ENCODE measurements around the gene CYB561A3. TPM values are rescaled to one million over a fixed set of nuclear protein-coding genes. Genes with fewer than 3 reads are reported as not detected.
A peak's percentile ranks its signal among the peaks of the same experiment; 100 is the strongest.

CYB561A3 gene
- total and polyA plus RNA-seq, 2 experiments from 2014 or later, result 31.5 to 37.2 TPM

DNA sequence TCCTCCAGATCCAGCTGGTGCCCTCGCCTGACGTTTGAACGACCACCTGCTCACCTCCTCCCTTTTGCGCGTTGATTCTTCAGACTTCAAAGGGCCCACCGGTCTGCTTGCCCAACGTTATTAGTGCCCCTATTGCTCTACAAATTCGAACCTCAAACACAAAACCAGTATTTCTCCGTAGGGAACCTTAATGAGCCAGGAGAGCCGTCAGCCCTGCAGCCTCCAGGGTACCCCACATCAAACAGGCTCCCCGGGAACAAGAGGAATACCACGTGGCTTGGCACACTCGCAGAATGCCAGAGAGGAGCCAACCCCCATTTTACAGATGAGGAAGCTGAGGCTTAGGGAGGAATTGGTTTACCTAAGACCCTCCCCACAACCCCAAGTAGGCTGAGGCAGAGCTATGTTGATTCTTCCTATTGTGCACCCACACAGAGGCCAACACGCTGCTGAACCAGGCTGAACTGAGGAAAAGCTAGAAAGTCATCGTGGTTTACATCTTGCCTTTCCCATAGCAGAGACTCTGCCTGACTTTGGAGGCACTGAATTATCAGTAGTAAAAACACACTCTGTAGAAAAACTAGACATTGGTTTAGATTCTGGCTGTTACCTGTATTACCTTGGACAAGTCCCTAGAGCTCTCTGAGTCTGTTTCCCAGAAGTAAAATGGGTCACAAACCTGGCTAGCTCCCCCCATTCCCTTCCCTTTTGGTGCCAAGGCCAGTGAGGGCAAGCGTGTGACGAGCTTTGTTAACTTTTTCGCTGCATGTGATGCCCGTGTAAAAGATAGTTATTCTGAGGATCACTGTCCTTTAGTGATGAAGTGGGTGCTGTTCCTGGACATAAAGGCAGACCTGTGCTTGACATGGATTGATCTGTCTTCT is 27.9 kb downstream of the CYB561A3 start:
- Histone ChIP-seq H3K4me1 (ENCODE audit: insufficient read depth) (peaks cover 26% of the 10 kb centered on the region), H3K9me2 (replicated peaks; ENCODE audit: insufficient read depth) (no peaks in the 10 kb centered on the region), H4K20me1 (ENCODE audit: insufficient read depth, poor library complexity, severe bottlenecking) (peaks cover 29% of the 10 kb centered on the region), H3K9me3 (ENCODE audit: low read depth) (no peaks in the 10 kb centered on the region), H3K4me2 (peak overlapping the region; percentile 87), H3K36me3 (replicated peaks; ENCODE audit: insufficient read depth, low read depth) (no peaks in the 10 kb centered on the region), H3K4me3 (peak overlapping the region; percentile 31), H2AFZ (peak overlapping the region; percentile 56), H3K27ac (peak overlapping the region; percentile 95), H3K27me3 (no peaks in the 10 kb centered on the region), H3K79me2 (peaks cover 45% of the 10 kb centered on the region)
- DNase-seq (ENCODE audit: low spot score), result no peak
- TF ChIP-seq EZH2phosphoT487 (IDR thresholded peaks at IDR 0.05; ENCODE audit: low read depth, severe bottlenecking, unreplicated experiment), result no peak
- TF ChIP-seq EZH2 (IDR thresholded peaks at IDR 0.05; ENCODE audit: borderline replicate concordance), result no peak
- TF ChIP-seq CTCF (IDR thresholded peaks at IDR 0.05; ENCODE audit: poor library complexity), result no peak
- 33% methylated on average over 19 of the region's 19 CpGs for WGBS (ENCODE audit: low lambda C conversion rate, missing lambda C conversion rate)

- under 1% methylated on average over 62 of the region's 81 CpGs for WGBS (ENCODE audit: low lambda C conversion rate, missing lambda C conversion rate)
- Histone ChIP-seq H2AFZ (peak within 1 kb of the TSS; percentile 72), H3K4me2 (peak within 1 kb of the TSS; percentile 87)
Observed at GRCh38 chr11:61332797-61333549, 28.7 kb downstream of the CYB561A3 start, which contains the start of the genes DDB1 and TKFC. Gene DDB1, minus strand, starts transcription at chr11:61333105. Its CDS starts 137 bp downstream, at chr11:61332968. Gene TKFC, plus strand, starts transcription at chr11:61333228. Its CDS starts 1,501 bp downstream, at chr11:61334729.

GRCh38 chr11:61332281-61332796 is 29.3 kb downstream of the CYB561A3 start:
- no peak for TF ChIP-seq CTCF (IDR thresholded peaks at IDR 0.05; ENCODE audit: poor library complexity)
- Histone ChIP-seq H3K27me3 (no peaks in the 10 kb centered on the region), H3K9me3 (ENCODE audit: low read depth) (no peaks in the 10 kb centered on the region), H3K4me2 (peak overlapping the region; percentile 86), H3K27ac (peak overlapping the region; percentile 95), H3K79me2 (peaks cover 60% of the 10 kb centered on the region), H3K36me3 (replicated peaks; ENCODE audit: insufficient read depth, low read depth) (no peaks in the 10 kb centered on the region), H2AFZ (peak overlapping the region; percentile 72), H3K4me1 (ENCODE audit: insufficient read depth) (peaks cover 26% of the 10 kb centered on the region), H3K9me2 (replicated peaks; ENCODE audit: insufficient read depth) (no peaks in the 10 kb centered on the region), H4K20me1 (ENCODE audit: insufficient read depth, poor library complexity, severe bottlenecking) (peaks cover 35% of the 10 kb centered on the region), H3K4me3 (peak overlapping the region; percentile 80)
- DNase-seq (ENCODE audit: low spot score), result peak; percentile 32
- 2% methylated on average over 21 of the region's 24 CpGs for WGBS (ENCODE audit: low lambda C conversion rate, missing lambda C conversion rate)

More at GRCh38 chr11:61332797-61333549, 28.7 kb downstream of the CYB561A3 start, which contains the start of the genes DDB1 and TKFC:
- peaks cover 33% of the 10 kb centered on the region for H4K20me1 ChIP-seq (ENCODE audit: insufficient read depth, poor library complexity, severe bottlenecking)
- peak within 1 kb of the TSS; percentile 80 for H3K4me3 ChIP-seq
- TF ChIP-seq EZH2phosphoT487 (IDR thresholded peaks at IDR 0.05; ENCODE audit: low read depth, severe bottlenecking, unreplicated experiment) (no peak), CTCF (IDR thresholded peaks at IDR 0.05; ENCODE audit: poor library complexity) (no peak), EZH2 (IDR thresholded peaks at IDR 0.05; ENCODE audit: borderline replicate concordance) (no peak)
- H3K79me2 ChIP-seq, result peaks cover 54% of the 10 kb centered on the region
- no peaks in the 10 kb centered on the region for H3K9me3 ChIP-seq (ENCODE audit: low read depth)
- H3K4me1 ChIP-seq (ENCODE audit: insufficient read depth), result peaks cover 26% of the 10 kb centered on the region
- peak within 1 kb of the TSS; percentile 95 for H3K27ac ChIP-seq
- no peaks in the 10 kb centered on the region for H3K9me2 ChIP-seq (replicated peaks; ENCODE audit: insufficient read depth)
- peak; percentile 98 for DNase-seq (ENCODE audit: low spot score)
- no peaks in the 10 kb centered on the region for H3K36me3 ChIP-seq (replicated peaks; ENCODE audit: insufficient read depth, low read depth)
- no peaks in the 10 kb centered on the region for H3K27me3 ChIP-seq
